Stimulated activated CD8-positive, alpha-beta memory T cell treated with anti-CD3 and anti-CD28 coated beads, Interleukin-12 subunit alpha, Interleukin-12 subunit beta, amount 100 ng/mL, for 4 hours (primary cell): ENCODE measurements around the gene SH3GL3.

Source experiments
- DNase-seq: peaks from one replicate; pipeline ENCODE4 v3.0.0-alpha.2; 2020; ENCODE audit warnings: low read depth

Gene SH3GL3

GRCh38 chr15:83462953-83463433 is 15.9 kb downstream of the SH3GL3 start:
- no peak for DNase-seq

- DNase-seq: no peak
These were observed 23.7 kb downstream of the SH3GL3 start for GRCh38 chr15:83470887-83471286.

GRCh38 chr15:83471307-83471866 is 24.2 kb downstream of the SH3GL3 start:
- DNase-seq: no peak

GRCh38 chr15:83472151-83472550 is 25.0 kb downstream of the SH3GL3 start:
- DNase-seq: no peak

DNA sequence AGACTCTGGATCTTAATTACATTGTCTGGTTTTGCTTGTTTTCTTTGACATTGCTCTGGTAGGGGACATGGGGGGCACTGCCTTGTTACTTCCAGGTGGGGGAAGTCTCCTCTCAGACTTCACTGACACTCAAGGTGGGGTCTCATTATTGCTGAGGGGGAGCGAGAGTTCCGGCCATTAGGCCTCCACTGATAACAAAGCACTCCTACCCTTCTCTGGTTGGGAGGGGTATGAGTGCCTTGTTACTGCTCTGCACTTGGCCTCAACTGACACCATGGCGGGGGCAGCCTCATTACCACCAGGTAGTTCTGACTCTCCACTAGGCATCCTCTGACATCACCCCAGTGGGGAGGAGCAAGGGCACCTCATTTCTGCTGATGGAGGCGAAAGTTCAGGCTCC is 25.7 kb downstream of the SH3GL3 start:
- no peak for DNase-seq

GRCh38 chr15:83474578-83474977 is 27.4 kb downstream of the SH3GL3 start:
- DNase-seq: no peak

GRCh38 chr15:83475551-83475950 is 28.4 kb downstream of the SH3GL3 start:
- no peak for DNase-seq

GRCh38 chr15:83476066-83476465 is 28.9 kb downstream of the SH3GL3 start:
- DNase-seq: no peak

- no peak for DNase-seq
These were observed 29.6 kb downstream of the SH3GL3 start for GRCh38 chr15:83476708-83477107.

GRCh38 chr15:83477172-83477807 is 30.1 kb downstream of the SH3GL3 start:
- DNase-seq: no peak

DNA sequence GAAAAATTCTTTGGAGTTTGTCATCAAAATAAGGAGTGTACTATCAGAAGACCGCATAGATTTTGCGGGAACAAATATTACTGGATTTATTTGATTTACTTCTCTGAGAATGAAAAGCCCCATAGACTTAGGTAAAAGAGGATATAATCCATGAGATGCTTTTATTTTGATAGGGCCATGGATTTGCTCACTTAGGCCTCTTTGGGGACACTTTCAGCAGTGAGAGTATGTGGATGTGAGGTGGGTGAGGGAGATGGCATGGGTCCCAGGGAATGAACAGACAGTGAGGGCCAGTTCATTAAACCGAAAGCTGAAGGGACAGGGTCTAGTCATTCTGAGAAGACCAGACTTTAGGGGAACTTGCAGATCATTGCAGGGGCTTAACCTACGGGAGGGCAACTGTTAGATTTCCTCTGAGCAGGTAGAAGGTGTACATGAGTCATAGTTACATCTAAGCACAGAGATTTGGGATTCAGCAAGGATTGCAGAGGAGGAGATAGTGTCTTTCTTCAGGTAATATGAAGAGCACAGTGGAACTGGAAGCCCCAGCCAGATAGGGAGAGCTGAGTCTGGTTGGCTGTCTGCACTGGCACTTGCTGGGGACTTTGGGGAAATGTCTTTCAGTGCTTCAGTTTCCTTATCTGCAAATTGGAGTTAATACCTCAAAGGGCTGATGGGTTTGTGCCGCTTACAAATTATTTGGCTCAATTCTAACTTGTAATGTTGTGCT is 30.8 kb downstream of the SH3GL3 start:
- DNase-seq: no peak

DNA sequence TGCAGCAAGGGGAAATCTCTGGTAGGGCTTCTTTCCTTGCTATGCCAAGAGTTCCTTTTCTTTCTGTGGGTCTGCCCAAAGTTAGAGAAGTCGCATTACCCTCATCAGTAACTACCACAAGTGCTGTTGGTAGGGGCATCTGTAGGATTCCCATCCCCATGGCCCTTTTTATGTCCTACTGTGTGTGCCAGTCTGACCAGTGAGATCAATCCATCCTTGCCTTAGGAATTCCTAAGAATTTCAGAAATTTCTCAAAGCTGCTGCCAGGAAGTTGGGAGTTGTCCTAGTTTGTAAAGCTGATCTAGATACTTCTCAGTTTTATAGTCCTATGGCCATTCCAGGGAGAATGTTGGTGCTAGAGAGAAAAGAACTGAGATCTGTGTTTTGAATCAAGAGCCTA is 36.5 kb downstream of the SH3GL3 start:
- no peak for DNase-seq

DNA sequence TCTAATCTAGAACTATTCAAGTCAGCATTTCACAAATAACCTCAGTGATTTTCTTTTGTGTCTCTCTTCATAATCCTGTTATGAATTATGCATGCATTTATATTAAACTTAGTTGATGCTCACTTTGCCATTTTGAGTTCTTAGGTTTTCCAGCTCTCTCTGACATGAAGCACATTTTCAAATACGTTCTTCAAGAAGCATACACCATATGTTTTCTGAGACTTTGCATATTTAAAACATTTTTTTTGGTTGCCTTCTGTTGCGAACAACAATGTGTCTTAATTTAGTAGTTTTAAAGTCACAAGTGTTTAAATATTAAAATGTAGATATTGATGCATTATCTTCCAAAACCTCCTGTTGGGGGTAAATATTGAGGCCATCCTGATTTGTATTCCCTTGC is 37.5 kb downstream of the SH3GL3 start:
- DNase-seq: no peak

DNA sequence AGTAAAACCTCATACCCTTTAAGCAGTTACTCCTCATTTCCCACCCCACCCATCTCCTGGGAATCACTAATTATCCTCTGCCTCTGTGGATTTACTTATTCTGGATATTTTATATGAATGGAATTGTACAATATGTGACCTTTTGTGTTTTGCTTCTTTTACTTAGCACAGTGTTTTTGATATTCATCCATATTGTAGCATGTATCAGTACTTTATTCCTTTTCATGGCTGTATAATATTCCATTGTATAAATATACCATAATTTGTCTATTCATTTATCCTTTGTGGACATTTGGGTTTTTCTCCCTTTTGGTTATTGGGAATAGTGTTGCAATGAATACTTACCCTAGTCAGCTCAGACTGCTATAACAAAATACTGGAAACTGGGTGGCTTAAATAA is 39.2 kb downstream of the SH3GL3 start:
- DNase-seq: no peak

GRCh38 chr15:83487519-83487918 is 40.4 kb downstream of the SH3GL3 start:
- DNase-seq: no peak

GRCh38 chr15:83489690-83490089 is 42.5 kb downstream of the SH3GL3 start:
- no peak for DNase-seq

GRCh38 chr15:83491486-83491885 is 44.3 kb downstream of the SH3GL3 start:
- no peak for DNase-seq

- no peak for DNase-seq
These were observed 49.6 kb downstream of the SH3GL3 start for GRCh38 chr15:83496766-83497165.

DNA sequence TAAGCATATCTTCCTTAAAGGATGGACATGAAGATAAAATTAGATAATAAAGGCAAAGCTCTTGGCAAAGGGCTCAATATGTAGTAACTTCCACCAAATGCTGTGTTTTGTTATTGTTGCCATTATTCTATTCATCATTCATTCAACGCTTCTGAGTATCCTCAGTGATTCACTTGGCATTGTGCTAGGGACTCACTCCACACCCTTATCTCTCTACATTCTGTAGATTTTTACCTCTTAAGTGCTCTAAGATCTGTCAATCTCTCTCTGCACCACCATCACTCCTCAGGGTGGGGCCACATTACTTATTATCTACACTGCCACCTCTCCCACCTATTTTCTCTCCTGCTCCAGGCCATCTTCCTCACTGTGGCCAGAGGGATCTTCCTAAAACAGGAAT is 51.2 kb downstream of the SH3GL3 start:
- no peak for DNase-seq

DNA sequence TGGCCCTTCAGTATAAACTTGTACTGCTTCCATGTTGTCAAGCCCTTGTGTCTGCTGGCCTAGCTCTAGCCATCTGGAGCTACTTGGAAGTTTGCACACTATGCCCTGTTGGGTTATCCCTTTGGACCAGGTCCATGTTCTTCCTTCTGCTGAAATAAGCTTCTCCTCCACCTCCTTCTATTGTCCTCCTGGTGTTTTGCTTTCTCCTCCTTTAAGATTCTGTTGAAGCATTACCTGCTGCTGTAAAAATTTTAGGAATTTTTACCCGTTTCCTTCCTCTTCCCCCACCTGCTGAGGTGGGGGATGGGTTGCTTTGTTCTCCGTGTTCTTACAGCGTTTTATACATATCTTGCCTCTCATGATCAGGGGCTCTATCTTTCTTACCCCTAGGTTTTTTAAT is 51.7 kb downstream of the SH3GL3 start:
- no peak for DNase-seq

DNA sequence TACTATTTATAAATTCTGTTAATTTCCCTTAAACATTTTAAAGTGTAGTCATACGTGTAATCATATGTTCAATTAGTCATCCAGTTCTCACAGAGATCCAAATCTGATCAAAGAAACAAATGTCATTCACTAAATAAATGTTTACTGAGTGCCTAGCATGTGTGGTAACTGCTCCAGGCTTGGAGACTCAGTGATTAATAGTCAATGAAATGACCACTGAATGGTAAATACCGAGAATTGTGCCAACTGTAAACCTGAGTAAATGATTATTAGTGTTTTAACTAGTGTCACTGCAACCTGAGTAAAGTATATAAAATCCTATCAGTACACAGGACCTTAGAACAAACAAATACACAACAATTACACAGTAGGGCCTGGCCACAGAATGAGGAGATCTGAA is 52.3 kb downstream of the SH3GL3 start:
- no peak for DNase-seq

GRCh38 chr15:83503595-83504364 is 56.6 kb downstream of the SH3GL3 start:
- DNase-seq: no peak

DNA sequence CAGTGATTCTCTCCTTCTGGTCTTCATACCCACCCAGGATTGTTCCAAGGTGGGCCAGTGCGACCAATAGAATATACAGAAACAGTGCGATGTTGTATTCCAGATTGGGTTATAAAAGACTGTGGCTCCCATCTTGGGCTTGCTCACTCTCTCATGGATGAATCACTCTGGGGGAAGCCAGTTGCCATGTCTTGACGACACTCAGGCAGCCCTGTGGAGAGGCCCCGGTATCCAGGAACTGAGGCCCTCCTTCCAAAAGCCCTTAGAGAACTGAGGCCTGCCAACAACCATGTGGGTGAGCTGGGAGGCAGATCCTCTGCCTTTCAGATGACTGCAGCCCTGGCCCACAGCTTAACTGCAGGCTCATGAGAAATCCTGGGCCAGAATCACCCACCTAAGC is 57.2 kb downstream of the SH3GL3 start:
- no peak for DNase-seq
